GM18873 (cell line): ENCODE results near the gene OR1M1.

Source experiments
- ATAC-seq: cut with Tn5 transposase; IDR thresholded peaks from one replicate; pipeline ENCODE4 v1.9.1; 2021; ENCODE audit warnings: mild to moderate bottlenecking, moderate library complexity, moderate number of reproducible peaks; ENCODE audit not compliant: unreplicated experiment, low FRiP score

Gene OR1M1

GRCh38 chr19:9073806-9074205 lies 13.1 kb upstream of the OR1M1 start:
- no peak for ATAC-seq

- no peak for ATAC-seq
Observed at GRCh38 chr19:9075064-9075949, 11.6 kb upstream of the OR1M1 start.

DNA sequence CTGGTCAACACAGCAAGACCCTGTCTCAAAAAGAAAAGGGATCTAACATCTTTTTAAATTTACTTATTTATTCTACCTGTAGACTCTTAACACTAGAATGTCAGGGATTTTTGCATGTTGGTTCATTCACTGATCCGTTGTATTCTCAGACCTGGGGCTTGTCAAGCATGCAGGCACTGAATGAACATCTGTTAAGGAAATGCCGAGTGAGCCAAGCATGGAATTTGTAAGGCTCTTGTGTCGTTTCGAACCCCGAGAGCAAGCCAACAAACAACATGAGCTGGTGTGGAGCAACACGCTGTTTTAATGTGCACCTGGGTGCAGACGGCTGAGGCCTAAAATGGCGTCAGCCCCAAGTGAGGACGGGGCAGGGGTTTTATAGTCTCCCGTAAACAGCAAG lies 10.0 kb upstream of the OR1M1 start:
- no peak for ATAC-seq

- no peak for ATAC-seq
Observed at GRCh38 chr19:9078651-9079050, 8.2 kb upstream of the OR1M1 start.

GRCh38 chr19:9107375-9107774 lies 20.5 kb downstream of the OR1M1 start, which contains the start of gene OR7G2:
Gene OR7G2, minus strand, starts transcription at chr19:9107475. Its CDS starts 4,232 bp downstream, at chr19:9103243.
- no peak for ATAC-seq

GRCh38 chr19:9109959-9110358 lies 23.1 kb downstream of the OR1M1 start:
- ATAC-seq, result no peak

DNA sequence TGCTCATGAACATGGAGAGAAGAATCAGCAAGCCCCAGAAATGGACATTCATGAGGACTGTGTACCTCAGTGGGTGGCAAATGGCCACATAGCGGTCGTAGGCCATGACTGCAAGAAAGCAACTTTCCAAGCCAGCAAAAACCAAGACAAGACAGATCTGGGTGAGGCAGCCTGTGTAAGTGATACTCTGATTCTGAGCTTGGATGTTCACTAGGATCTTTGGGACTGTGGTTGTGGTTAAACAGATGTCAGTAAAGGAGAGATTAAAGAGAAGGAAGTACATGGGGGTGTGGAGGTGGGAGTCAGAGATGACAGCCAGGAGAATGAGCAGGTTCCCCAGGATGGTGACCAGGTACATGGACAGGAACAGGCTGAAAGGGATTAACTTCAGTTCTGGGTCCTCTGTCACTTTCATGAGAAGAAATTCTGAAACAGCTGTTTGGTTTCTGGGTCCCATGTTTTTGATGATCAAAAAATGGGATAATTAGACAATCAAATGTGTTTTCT lies 28.5 kb downstream of the OR1M1 start, which contains the start of gene OR7G1:
OR7G1 (minus strand) TSS at position 457 of the 507 bp plus-strand sequence; CDS start at position 457, 0 bp downstream.
- no peak for ATAC-seq

- no peak for ATAC-seq
Observed at GRCh38 chr19:9116547-9116946, 29.7 kb downstream of the OR1M1 start.

DNA sequence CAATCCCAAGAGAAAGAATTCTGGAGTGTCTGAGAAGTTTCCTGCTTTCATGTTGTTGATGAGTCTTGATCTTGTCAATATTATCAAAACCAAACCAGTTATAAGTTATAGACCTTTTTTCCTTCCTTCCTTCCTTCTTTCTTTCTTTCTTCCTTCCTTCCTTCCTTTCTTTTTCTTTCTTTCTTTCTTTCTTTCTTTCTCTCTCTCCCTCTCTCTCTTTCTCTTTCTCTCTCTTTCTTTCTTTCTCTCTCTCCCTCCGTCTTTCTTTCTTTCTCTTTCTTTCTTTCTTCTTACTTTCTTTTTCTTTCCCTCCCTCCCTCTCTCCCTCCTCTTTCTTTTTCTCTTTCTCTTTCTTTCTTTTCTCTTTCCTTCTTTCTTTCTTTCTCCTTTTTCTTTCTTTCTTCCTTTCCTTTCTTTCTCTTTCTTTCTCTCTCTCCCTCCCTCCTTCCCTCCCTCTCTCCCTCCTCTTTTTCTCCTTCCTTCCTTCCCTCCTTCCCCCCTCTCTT lies 40.1 kb downstream of the OR1M1 start, which contains the start of gene OR7G3:
OR7G3 (minus strand) TSS at position 51 of the 506 bp plus-strand sequence; CDS start at position 51, 0 bp downstream.
- ATAC-seq, result no peak

DNA sequence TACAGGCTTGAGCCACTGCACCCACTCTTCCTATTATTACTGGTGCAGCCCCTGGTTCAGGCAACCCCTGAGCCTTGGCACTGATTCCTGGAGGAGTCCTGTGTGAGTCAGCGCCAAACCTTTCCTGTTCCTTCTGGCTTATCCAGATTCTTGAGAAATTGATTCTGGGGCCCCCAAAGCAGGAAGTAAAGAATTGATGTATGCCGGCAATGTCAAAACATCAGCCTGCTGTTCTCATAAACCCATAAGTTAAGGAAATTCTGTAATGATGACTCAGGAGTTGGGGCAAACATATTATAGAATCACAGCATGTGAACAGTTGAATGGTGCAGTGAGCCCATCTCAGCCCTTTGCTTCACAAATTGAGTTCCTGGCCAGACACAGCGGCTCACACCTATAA lies 41.3 kb downstream of the OR1M1 start:
- ATAC-seq, result no peak

GRCh38 chr19:9130965-9131364 lies 44.1 kb downstream of the OR1M1 start:
- no peak for ATAC-seq

- no peak for ATAC-seq
Observed at GRCh38 chr19:9132422-9132821, 45.6 kb downstream of the OR1M1 start.

DNA sequence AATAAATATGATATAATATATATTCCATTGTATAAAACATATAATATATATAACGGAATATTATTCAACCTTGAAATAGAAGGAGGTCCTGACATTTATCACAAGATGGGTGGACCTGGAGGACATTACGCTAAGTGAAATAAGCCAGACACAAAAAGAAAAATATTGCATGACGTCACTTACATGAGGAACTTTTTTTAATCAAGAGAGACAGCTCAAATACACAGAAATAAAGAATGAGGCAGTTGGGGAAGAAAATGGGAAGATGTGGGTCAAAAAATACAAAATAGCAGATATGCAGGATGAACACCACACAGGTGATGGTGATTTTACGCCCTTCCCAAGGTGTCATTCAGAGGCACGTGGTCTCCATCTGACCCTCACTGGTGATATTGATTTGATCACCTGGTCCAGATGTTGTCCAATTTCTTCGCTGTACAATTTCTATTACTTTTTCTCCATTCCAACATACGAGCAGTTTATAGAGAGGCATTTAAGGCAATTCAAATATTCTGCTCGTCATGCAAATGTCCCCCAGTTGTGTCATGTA lies 52.8 kb downstream of the OR1M1 start:
- no peak for ATAC-seq

DNA sequence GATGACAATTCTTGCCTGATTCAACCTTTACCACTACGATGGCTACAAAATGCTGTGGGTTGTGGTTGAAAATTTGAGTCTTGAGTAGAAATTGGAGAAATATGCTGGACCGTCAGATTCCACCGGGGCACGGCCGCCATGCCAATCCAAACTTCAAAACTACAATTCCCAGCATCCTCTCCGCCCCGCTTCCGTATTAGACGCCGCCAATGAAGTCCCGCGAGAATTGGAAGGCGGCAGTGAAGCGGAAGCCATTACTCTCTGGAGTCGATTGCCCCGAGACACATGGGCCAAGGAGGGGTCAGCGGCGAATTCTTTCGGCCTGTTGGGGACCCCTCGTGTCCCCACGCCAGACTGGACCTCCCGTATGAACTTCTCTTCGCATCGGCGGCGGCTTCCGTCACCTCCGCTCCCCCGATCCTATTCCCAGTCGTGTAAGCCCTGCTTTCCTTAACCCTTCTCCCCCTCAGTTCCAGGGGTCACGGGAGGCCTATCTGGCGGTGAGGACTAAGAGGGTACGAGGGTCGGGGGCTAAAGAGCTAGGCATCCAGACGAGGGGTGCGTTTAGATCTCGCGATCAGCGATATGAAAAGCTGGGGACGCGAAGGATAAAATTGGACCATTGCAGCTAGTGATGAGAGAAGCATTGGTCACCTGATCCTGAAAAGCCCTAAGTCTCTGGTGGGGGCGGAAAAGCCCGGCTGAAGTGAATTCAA lies 53.5 kb downstream of the OR1M1 start, which contains the start of gene ZNF317:
ZNF317 (plus strand) TSS at position 239 of the 716 bp plus-strand sequence. CDS start 15,620 bp downstream, outside the sequence.
- peak; percentile 92 for ATAC-seq

DNA sequence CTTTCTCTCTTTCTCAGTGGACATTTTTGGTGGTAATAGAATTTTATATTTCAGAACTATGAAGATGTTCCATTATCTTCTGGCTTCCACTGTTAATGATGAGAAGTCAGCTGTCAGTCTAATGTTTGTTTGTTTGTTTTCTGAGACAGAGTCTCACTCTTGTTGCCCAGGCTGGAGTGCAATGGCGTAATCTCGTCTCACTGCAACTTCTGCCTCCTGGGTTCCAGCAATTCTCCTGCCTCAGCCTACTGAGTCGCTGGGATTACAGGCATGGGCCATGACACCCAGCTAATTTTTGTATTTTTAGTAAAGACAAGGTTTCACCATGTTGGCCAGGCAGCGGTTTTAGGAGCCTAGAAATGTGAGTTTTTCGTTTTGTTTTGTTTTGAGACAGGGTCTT lies 58.1 kb downstream of the OR1M1 start:
- ATAC-seq, result no peak
